Activated CD8-positive, alpha-beta T cell treated with anti-CD3 and anti-CD28 coated beads for 36 hours (primary cell): ENCODE measurements around the gene SLC25A31. TPM values are rescaled to one million over a fixed set of nuclear protein-coding genes. Genes with fewer than 3 reads are reported as not detected.

Experiments
- ATAC-seq: fragments of 200-7000 bp; cut with Tn5 transposase; one replicate; pipeline ENCODE4 v1.10.0; 2021; ENCODE audit warnings: mild to moderate bottlenecking, moderate library complexity
- CTCF ChIA-PET: fragments of 350-600 bp; sonication (Branson Sonifier 250); formaldehyde crosslinking; loops from one replicate; lab custom pipeline; 2021; ENCODE audit warnings: antibody characterized with exemption; lab: Charles Lee
- POLR2A ChIA-PET: fragments of 350-600 bp; sonication (Branson Sonifier 250); formaldehyde crosslinking; loops from one replicate; lab custom pipeline; 2021; ENCODE audit warnings: antibody characterized with exemption; lab: Charles Lee
- DNase-seq: peaks from one replicate; pipeline ENCODE4 v3.0.0-alpha.2; 2020
- H3K27ac Mint-ChIP-seq: one replicate; pipeline ENCODE4 v1.8.0; 2021; ENCODE audit warnings: mild to moderate bottlenecking, mixed read lengths
- H3K27me3 Mint-ChIP-seq: one replicate; pipeline ENCODE4 v1.8.0; 2021; ENCODE audit warnings: mixed read lengths
- H3K36me3 Mint-ChIP-seq: one replicate; pipeline ENCODE4 v1.8.0; 2021; ENCODE audit warnings: low read depth, mixed read lengths
- H3K4me1 Mint-ChIP-seq: one replicate; pipeline ENCODE4 v1.8.0; 2021; ENCODE audit warnings: low read depth, mixed read lengths
- H3K4me3 Mint-ChIP-seq: one replicate; pipeline ENCODE4 v1.8.0; 2021; ENCODE audit warnings: mild to moderate bottlenecking, moderate library complexity, mixed read lengths
- H3K9me3 Mint-ChIP-seq: one replicate; pipeline ENCODE4 v1.8.0; 2021; ENCODE audit warnings: mixed read lengths
- intact Hi-C: fragments of 100-400 bp; cut with micrococcal nuclease; formaldehyde crosslinking; loops from one replicate; pipeline ENCODE4 v1.10.0; 2022
- total RNA-seq, 2 experiments: library from RNA; stranded (reverse); gene quantifications; one replicate each; pipeline ENCODE4 v1.2.3, GENCODE V29; 2021
- TF ChIP-seq, protein P1 (sequence below): fragments of 200-600 bp; IDR thresholded peaks from one replicate; pipeline ENCODE4 v1.8.0; 2022; ENCODE audit warnings: antibody characterized with exemption, mild to moderate bottlenecking

SLC25A31 gene
- total RNA-seq, 2 experiments from 2014 or later = not detected

DNA sequence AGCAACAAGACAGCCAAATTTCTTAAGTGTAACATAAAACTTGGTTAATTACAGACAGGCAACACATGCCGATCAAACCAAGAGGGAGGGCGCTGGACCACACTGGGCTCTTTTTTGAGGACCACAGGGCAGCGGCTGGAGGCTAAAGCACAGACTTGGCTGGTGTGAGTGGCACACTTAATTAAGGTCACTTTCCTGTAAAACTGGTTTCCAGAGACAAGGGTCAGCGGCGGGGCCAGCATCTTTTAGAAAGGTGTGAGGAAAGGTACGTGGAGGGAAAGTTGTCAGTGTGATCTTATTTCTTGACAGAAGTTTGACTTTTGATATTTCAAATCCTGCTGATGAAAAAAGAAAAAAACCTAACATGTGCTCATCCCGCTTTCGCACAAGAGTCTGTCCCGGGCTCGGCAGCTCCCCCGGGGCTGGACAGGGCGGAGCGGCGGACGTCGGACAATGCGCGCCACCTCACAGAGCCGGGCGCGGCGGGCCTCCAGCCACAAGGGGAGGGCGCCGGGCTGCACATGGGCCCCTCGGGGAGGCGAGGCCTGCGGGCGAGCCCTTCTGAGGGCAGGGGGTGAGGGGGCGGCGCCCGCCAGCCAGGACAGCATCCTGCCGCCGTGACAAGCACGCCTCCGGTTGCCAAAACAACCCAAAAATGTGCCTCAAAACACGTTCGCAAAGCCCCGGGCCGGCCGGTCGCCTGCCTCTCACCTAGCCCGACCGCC, 51.3 kb downstream of the SLC25A31 start:
- ChIA-PET POLR2A (no interaction called here), CTCF (no interaction called here)
- Mint-ChIP-seq H3K27me3 (peaks cover 63% of the 10 kb centered on the region), H3K36me3 (peaks cover 1% of the 10 kb centered on the region), H3K4me1 (peaks cover 24% of the 10 kb centered on the region), H3K27ac (peak overlapping the region; percentile 34), H3K9me3 (no peaks in the 10 kb centered on the region), H3K4me3 (peak overlapping the region; percentile 76)
- intact Hi-C loops = loop anchor here (5.0 kb wide), 1 partner anchor 101 kb away; the partner anchor contains the start of gene PLK4
- TF ChIP-seq, protein P1, sequence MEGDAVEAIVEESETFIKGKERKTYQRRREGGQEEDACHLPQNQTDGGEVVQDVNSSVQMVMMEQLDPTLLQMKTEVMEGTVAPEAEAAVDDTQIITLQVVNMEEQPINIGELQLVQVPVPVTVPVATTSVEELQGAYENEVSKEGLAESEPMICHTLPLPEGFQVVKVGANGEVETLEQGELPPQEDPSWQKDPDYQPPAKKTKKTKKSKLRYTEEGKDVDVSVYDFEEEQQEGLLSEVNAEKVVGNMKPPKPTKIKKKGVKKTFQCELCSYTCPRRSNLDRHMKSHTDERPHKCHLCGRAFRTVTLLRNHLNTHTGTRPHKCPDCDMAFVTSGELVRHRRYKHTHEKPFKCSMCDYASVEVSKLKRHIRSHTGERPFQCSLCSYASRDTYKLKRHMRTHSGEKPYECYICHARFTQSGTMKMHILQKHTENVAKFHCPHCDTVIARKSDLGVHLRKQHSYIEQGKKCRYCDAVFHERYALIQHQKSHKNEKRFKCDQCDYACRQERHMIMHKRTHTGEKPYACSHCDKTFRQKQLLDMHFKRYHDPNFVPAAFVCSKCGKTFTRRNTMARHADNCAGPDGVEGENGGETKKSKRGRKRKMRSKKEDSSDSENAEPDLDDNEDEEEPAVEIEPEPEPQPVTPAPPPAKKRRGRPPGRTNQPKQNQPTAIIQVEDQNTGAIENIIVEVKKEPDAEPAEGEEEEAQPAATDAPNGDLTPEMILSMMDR = no peak
- ATAC-seq = peak; percentile 31
- DNase-seq = peak; percentile 66

DNA sequence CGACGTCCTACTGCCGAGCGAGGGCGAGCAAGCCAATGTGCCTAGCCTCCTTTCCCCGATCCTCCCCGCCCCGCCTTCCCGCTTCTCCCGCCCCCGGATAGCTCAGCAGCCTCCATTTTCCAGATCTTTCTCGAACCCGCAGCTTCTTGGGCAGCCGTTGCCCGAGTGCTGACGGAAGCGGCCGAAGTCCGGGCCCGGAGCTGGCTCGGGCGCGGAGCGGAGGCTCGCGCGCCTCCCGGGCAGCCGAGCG, 51.8 kb downstream of the SLC25A31 start:
- DNase-seq = peak; percentile 67
- Mint-ChIP-seq H3K36me3 (peaks cover 1% of the 10 kb centered on the region), H3K27me3 (peaks cover 63% of the 10 kb centered on the region), H3K4me3 (peak overlapping the region; percentile 76), H3K27ac (peak overlapping the region; percentile 34), H3K4me1 (peaks cover 22% of the 10 kb centered on the region), H3K9me3 (no peaks in the 10 kb centered on the region)
- ChIA-PET POLR2A (interaction anchor here (1.9 kb wide), 1 partner anchor 279 kb away, joined by 7 read pairs; the partner anchor contains the start of gene LARP1B), CTCF (interaction anchor here (0.9 kb wide), 1 partner anchor 49 kb away, joined by 3 read pairs; no protein-coding TSS in a partner anchor)
- intact Hi-C loops = loop anchor here (5.0 kb wide), 1 partner anchor 100 kb away; the partner anchor contains the start of gene PLK4
- TF ChIP-seq, protein P1 = no peak
- peak; percentile 72 for ATAC-seq

DNA sequence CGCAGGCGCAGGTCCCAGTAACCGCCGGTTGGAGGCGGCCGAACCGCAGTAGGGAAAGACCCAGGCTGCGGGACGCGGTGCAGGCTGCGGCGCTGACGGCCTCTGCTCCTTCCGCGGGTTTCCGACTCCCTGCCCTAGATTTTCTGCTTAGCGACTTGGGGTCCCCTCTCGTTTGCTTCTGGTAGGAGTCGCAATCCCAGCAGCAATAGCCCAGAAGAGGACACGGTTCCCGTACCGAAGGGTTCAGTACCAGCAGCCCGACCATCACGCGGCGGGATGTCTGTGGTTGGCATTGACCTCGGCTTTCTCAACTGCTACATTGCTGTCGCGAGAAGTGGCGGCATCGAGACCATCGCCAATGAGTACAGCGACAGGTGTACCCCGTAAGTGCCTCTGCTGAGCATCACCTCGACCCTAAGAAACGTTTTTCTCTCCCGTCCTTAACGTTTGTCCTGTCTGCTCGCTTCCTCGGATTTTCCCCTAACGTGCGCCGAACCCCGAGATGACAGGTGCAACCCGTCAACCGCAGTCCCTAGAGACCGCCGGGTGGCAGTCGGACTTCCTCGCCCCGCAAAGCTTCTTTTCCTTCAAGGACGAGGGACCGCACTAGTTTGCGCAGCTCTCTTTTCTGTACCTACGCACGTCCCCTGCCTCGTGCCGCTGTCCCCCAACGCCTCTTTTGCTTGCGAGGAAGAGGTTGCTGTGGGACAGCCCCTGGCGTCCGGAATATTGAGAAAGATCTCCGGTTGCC, 52.2 kb downstream of the SLC25A31 start, which contains the start of gene HSPA4L:
Gene HSPA4L (plus strand): TSS at position 48 of the 751 bp plus-strand sequence. CDS start 229 bp downstream, at position 277.
- POLR2A ChIA-PET = interaction anchor here (1.9 kb wide), 1 partner anchor 278 kb away, joined by 7 read pairs; the partner anchor contains the start of gene LARP1B
- H3K9me3 Mint-ChIP-seq = no peaks in the 10 kb centered on the region
- peak within 1 kb of the TSS; percentile 76 for H3K4me3 Mint-ChIP-seq
- TF ChIP-seq, protein P1 = no peak
- peaks cover 1% of the 10 kb centered on the region for H3K36me3 Mint-ChIP-seq
- peaks cover 22% of the 10 kb centered on the region for H3K4me1 Mint-ChIP-seq
- H3K27me3 Mint-ChIP-seq = peaks cover 62% of the 10 kb centered on the region
- ATAC-seq = peak; percentile 55
- CTCF ChIA-PET = interaction anchor here (0.7 to 0.9 kb wide), 2 partner anchors 50 to 269 kb away, joined by 3 read pairs; no protein-coding TSS in a partner anchor
- peak; percentile 76 for DNase-seq
- peak within 1 kb of the TSS; percentile 88 for H3K27ac Mint-ChIP-seq
- intact Hi-C loops = loop anchor here (5.0 kb wide), 1 partner anchor 100 kb away; the partner anchor contains the start of gene PLK4

DNA sequence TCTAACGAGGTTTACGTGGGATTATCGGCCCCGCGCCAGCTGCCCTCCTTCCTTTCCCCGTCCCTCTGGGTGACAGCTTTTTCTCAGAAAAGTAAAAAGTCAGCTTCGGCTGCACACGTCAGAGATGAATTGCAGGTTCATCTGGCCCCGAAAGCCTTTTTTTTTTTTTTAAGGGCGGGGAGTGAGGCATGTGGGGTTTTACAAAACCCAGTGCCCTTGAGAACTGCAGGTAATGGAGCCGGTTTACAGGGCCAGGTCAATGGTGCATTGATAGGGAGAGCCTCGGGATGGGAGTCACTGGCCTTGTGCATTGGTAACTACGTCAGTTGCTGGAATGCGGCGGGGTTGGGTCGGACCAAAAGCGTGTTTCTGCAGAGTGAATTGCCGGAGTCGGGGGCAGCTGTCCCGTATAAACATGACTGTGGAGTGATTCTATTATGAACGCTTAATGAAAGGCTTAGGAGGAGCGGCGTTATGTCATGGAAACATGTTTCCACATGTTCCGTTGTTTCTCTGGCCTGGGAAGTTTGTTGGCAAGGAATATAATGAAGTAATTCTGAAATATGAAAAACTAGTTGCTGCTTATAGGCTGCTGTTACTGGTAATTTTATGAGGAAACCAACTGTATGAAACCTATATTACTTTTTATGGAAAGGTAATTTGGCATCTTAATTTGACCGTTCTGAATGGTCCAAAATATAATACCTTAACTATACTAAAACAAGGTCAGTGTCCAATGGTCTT, 53.0 kb downstream of the SLC25A31 start:
- Mint-ChIP-seq H3K4me1 (peaks cover 22% of the 10 kb centered on the region), H3K27me3 (peaks cover 55% of the 10 kb centered on the region), H3K9me3 (no peaks in the 10 kb centered on the region), H3K27ac (peak overlapping the region; percentile 88), H3K36me3 (peaks cover 1% of the 10 kb centered on the region), H3K4me3 (peak overlapping the region; percentile 76)
- ChIA-PET CTCF (interaction anchor here (0.7 to 0.9 kb wide), 2 partner anchors 51 to 268 kb away, joined by 3 read pairs; no protein-coding TSS in a partner anchor), POLR2A (interaction anchor here (0.6 to 1.9 kb wide), 2 partner anchors 277 to 303 kb away, joined by 4 to 7 read pairs; partner anchors contain the start of gene LARP1B)
- intact Hi-C loops = loop anchor here (5.0 kb wide), 1 partner anchor 99 kb away; the partner anchor contains the start of gene PLK4
- DNase-seq (peak; percentile 90), ATAC-seq (peak; percentile 78)
- TF ChIP-seq, protein P1 = no peak
